Natural killer cell (primary cell): ENCODE results near the gene RNASEH2C. TPM values are rescaled to one million over a fixed set of nuclear protein-coding genes. Genes with fewer than 3 reads are reported as not detected.

Source experiments
- ATAC-seq, 3 donors: fragments of 150-1000 bp in 2 of 3; fragments of 200-7000 bp in 1 of 3; cut with Tn5 transposase; 1 replicate in 1 of 3; 2 replicates in 2 of 3; pipeline ENCODE4 v1.10.0; 2021; ENCODE audit warnings: mild to moderate bottlenecking in 2 of 3, moderate library complexity in 2 of 3
- DNase-seq, 2 donors: peaks; one replicate each; pipeline versions ENCODE4 v3.0.0 to v3.0.0-alpha.2; 2013 to 2021; ENCODE audit warnings: mixed read lengths in 1 of 2
- H3K27ac ChIP-seq: one replicate; pipeline ENCODE4 v1.5.1; 2013; ENCODE audit warnings: mild to moderate bottlenecking, low read length
- H3K27me3 ChIP-seq: one replicate; pipeline ENCODE4 v1.6.1; 2013; ENCODE audit warnings: low read length; ENCODE audit not compliant: control insufficient read depth, insufficient read depth
- H3K36me3 ChIP-seq: one replicate; pipeline ENCODE4 v1.6.1; 2013; ENCODE audit warnings: low read length; ENCODE audit not compliant: control insufficient read depth, insufficient read depth
- H3K4me1 ChIP-seq: one replicate; pipeline ENCODE4 v1.6.1; 2013; ENCODE audit warnings: low read length; ENCODE audit not compliant: control insufficient read depth, insufficient read depth
- H3K4me3 ChIP-seq: one replicate; pipeline ENCODE4 v1.5.1; 2013; ENCODE audit warnings: low read length
- H3K9me3 ChIP-seq: one replicate; pipeline ENCODE4 v1.6.1; 2013; ENCODE audit warnings: low read length; ENCODE audit not compliant: control insufficient read depth, insufficient read depth
- H3K27ac Mint-ChIP-seq, 2 donors: one replicate each; pipeline ENCODE4 v1.8.0; 2022; ENCODE audit warnings: mild to moderate bottlenecking in 2 of 2, mixed read lengths in 2 of 2, moderate library complexity in 1 of 2
- H3K27me3 Mint-ChIP-seq, 2 donors: one replicate each; pipeline ENCODE4 v1.8.0; 2022; ENCODE audit warnings: low read depth in 2 of 2, mixed read lengths in 2 of 2
- H3K36me3 Mint-ChIP-seq: one replicate; pipeline ENCODE4 v1.8.0; 2022; ENCODE audit warnings: mixed read lengths
- H3K4me1 Mint-ChIP-seq, 2 donors: one replicate each; pipeline ENCODE4 v1.8.0; 2022; ENCODE audit warnings: mixed read lengths in 2 of 2
- H3K4me3 Mint-ChIP-seq: one replicate; pipeline ENCODE4 v1.8.0; 2022; ENCODE audit warnings: mild to moderate bottlenecking, moderate library complexity, mixed read lengths
- H3K9me3 Mint-ChIP-seq, 2 donors: one replicate each; pipeline ENCODE4 v1.8.0; 2022; ENCODE audit warnings: mixed read lengths in 2 of 2
- CTCF ChIP-seq: fragments of 200-600 bp; IDR thresholded peaks from one replicate; pipeline ENCODE4 v1.8.0; 2022; ENCODE audit warnings: antibody characterized with exemption
- WGBS: methylation state at CpG from one replicate; pipeline ENCODE4 v1.1.7; 2013; ENCODE audit warnings: missing lambda C conversion rate; ENCODE audit not compliant: insufficient coverage; 5-methylcytosine and 5-hydroxymethylcytosine counted together
- intact Hi-C: fragments of 100-400 bp; cut with micrococcal nuclease; formaldehyde crosslinking; loops from one replicate; pipeline ENCODE4 v1.14.2; 2022
- total RNA-seq, 4 donors: library from RNA; stranded (reverse); fragments of 120-200 nt in 1 of 4; gene quantifications; one replicate each; pipeline versions ENCODE4 v1.2.3 to v1.2.4, GENCODE V29; 2013 to 2022

The RNASEH2C gene
- total RNA-seq, 3 donors from 2014 or later (not counting 1 experiment from before 2014, with no cell fraction given) = 34.6 to 45.6 (median 38.5) TPM

- H3K4me1 Mint-ChIP-seq = no peaks in the 10 kb centered on the region
- H3K27ac Mint-ChIP-seq = no peak overlapping the region
- Histone ChIP-seq H3K27ac (no peak overlapping the region), H3K36me3 (no peaks in the 10 kb centered on the region), H3K4me3 (no peak overlapping the region), H3K4me1 (no peaks in the 10 kb centered on the region), H3K27me3 (no peaks in the 10 kb centered on the region), H3K9me3 (no peaks in the 10 kb centered on the region)
- no peaks in the 10 kb centered on the region for H3K36me3 Mint-ChIP-seq
- 69% methylated on average over 5 of the region's 5 CpGs for WGBS
- no peaks in the 10 kb centered on the region for H3K9me3 Mint-ChIP-seq
- no peak for TF ChIP-seq CTCF
- intact Hi-C loops = no loop called here
- no peaks in the 10 kb centered on the region for H3K27me3 Mint-ChIP-seq
- no peak overlapping the region for H3K4me3 Mint-ChIP-seq
- no peak for DNase-seq
- no peak for ATAC-seq
Measured at GRCh38 chr11:65680192-65680743, 40.3 kb downstream of the RNASEH2C start.

- H3K36me3 Mint-ChIP-seq = no peaks in the 10 kb centered on the region
- H3K4me1 Mint-ChIP-seq = no peaks in the 10 kb centered on the region
- intact Hi-C loops = no loop called here
- whole genome bisulfite sequencing = no CpG with 5 or more reads among the region's 2 CpGs
- Histone ChIP-seq H3K4me1 (no peaks in the 10 kb centered on the region), H3K4me3 (no peak overlapping the region), H3K9me3 (no peaks in the 10 kb centered on the region), H3K27ac (no peak overlapping the region), H3K36me3 (no peaks in the 10 kb centered on the region), H3K27me3 (no peaks in the 10 kb centered on the region)
- DNase-seq (no peak), ATAC-seq (no peak)
- no peak overlapping the region for H3K4me3 Mint-ChIP-seq
- H3K27me3 Mint-ChIP-seq = no peaks in the 10 kb centered on the region
- H3K9me3 Mint-ChIP-seq = no peaks in the 10 kb centered on the region
- H3K27ac Mint-ChIP-seq = no peak overlapping the region
- TF ChIP-seq CTCF = no peak
Measured at GRCh38 chr11:65672982-65673381, 47.6 kb downstream of the RNASEH2C start.

- Histone ChIP-seq H3K27me3 (no peaks in the 10 kb centered on the region), H3K4me1 (no peaks in the 10 kb centered on the region), H3K36me3 (no peaks in the 10 kb centered on the region), H3K4me3 (no peak overlapping the region), H3K9me3 (no peaks in the 10 kb centered on the region), H3K27ac (no peak overlapping the region)
- no peak for TF ChIP-seq CTCF
- DNase-seq (no peak), ATAC-seq (no peak)
- Mint-ChIP-seq H3K4me3 (no peak overlapping the region), H3K36me3 (no peaks in the 10 kb centered on the region), H3K27me3 (no peaks in the 10 kb centered on the region), H3K4me1 (no peaks in the 10 kb centered on the region), H3K27ac (no peak overlapping the region), H3K9me3 (no peaks in the 10 kb centered on the region)
- intact Hi-C loops = no loop called here
Measured at GRCh38 chr11:65672180-65672860, 48.3 kb downstream of the RNASEH2C start.

Other genes with a start within 250 kb of the RNASEH2C start
- gene MALAT1, start 221.8 kb downstream of the RNASEH2C start, total RNA-seq = over 10,000 TPM; 32,911 to 36,726 (median 33,502) TPM
- 10 to 100 TPM; 61.7 to 79.9 (median 71.3) TPM for gene SCYL1, start 195.7 kb downstream of the RNASEH2C start, total RNA-seq
- 100 to 1,000 TPM; 121 to 155 (median 140) TPM for gene LTBP3, start 162.4 kb downstream of the RNASEH2C start, total RNA-seq
- gene ZNRD2, start 150.3 kb downstream of the RNASEH2C start, total RNA-seq = 10 to 100 TPM; 40.9 to 64.1 (median 60.0) TPM
- 10 to 100 TPM; 41.4 to 52.4 (median 44.6) TPM for gene FAM89B, start 148.3 kb downstream of the RNASEH2C start, total RNA-seq
- gene EHBP1L1, start 144.7 kb downstream of the RNASEH2C start, total RNA-seq = 100 to 1,000 TPM; 129 to 137 (median 135) TPM
- gene KCNK7, start 125.0 kb downstream of the RNASEH2C start, total RNA-seq = 10 to 100 TPM in 1 of 3 donors, 1 to 10 TPM in 2; 6.3 to 11.2 (median 7.1) TPM
- gene MAP3K11, start 106.6 kb downstream of the RNASEH2C start, total RNA-seq = 10 to 100 TPM; 85.3 to 94.5 (median 94.0) TPM
- 100 to 1,000 TPM; 101 to 105 (median 102) TPM for gene PCNX3, start 105.0 kb downstream of the RNASEH2C start, total RNA-seq
- 100 to 1,000 TPM; 520 to 776 (median 743) TPM for gene SIPA1, start 82.7 kb downstream of the RNASEH2C start, total RNA-seq
- gene RELA, start 57.9 kb downstream of the RNASEH2C start, total RNA-seq = 100 to 1,000 TPM; 319 to 380 (median 338) TPM
- 100 to 1,000 TPM; 140 to 155 (median 146) TPM for gene KAT5, start 8.5 kb downstream of the RNASEH2C start, total RNA-seq
- gene AP5B1, start 60.2 kb upstream of the RNASEH2C start, total RNA-seq = 10 to 100 TPM; 13.9 to 22.5 (median 21.3) TPM
- gene OVOL1, start 66.3 kb upstream of the RNASEH2C start, total RNA-seq = under 1 TPM in 2 of 3 donors, not detected in 1; 0.11 to 0.12 TPM
- gene SNX32, start 113.2 kb upstream of the RNASEH2C start, total RNA-seq = 1 to 10 TPM in 1 of 3 donors, under 1 TPM in 2; 0.31 to 2.0 (median 0.54) TPM
- 1,000 to 10,000 TPM; 1,035 to 1,220 (median 1,095) TPM for gene CFL1, start 137.4 kb upstream of the RNASEH2C start, total RNA-seq
- 10 to 100 TPM; 71.6 to 93.4 (median 73.6) TPM for gene MUS81, start 139.6 kb upstream of the RNASEH2C start, total RNA-seq
- 10 to 100 TPM in 1 of 3 donors, 1 to 10 TPM in 2; 6.1 to 13.0 (median 9.8) TPM for gene EFEMP2, start 152.0 kb upstream of the RNASEH2C start, total RNA-seq
- gene CTSW, start 159.0 kb upstream of the RNASEH2C start, total RNA-seq = 1,000 to 10,000 TPM in 1 of 3 donors, 100 to 1,000 TPM in 2; 765 to 1,016 (median 976) TPM
- 10 to 100 TPM; 36.5 to 47.9 (median 45.7) TPM for gene FIBP, start 167.7 kb upstream of the RNASEH2C start, total RNA-seq
- gene CCDC85B, start 169.9 kb upstream of the RNASEH2C start, total RNA-seq = 10 to 100 TPM; 22.6 to 36.1 (median 24.1) TPM
- 1 to 10 TPM; 3.4 to 9.0 (median 6.8) TPM for gene FOSL1, start 179.6 kb upstream of the RNASEH2C start, total RNA-seq
- 10 to 100 TPM; 19.9 to 28.3 (median 20.7) TPM for gene C11orf68, start 198.3 kb upstream of the RNASEH2C start, total RNA-seq
- gene DRAP1, start 198.6 kb upstream of the RNASEH2C start, total RNA-seq = 100 to 1,000 TPM; 114 to 115 (median 115) TPM
- gene TSGA10IP, start 224.7 kb upstream of the RNASEH2C start, total RNA-seq = not detected
- gene SART1, start 240.9 kb upstream of the RNASEH2C start, total RNA-seq = 100 to 1,000 TPM; 103 to 123 (median 115) TPM